Psoas muscle (tissue), 8 donors: ENCODE measurements around the gene MELTF. TPM values are rescaled to one million over a fixed set of nuclear protein-coding genes. Genes with fewer than 3 reads are reported as not detected.
"Not testable (repeated sequence)": the region's sequence is repeated elsewhere in the genome, so short reads cannot be mapped to it uniquely, and the experiment has no call there.

Experiments used
- ATAC-seq, 4 donors: fragments of 200-7000 bp; cut with Tn5 transposase; one replicate each; pipeline ENCODE4 v1.9.1; 2020; ENCODE audit warnings: moderate library complexity in 3 of 4, mild to moderate bottlenecking in 2 of 4
- DNase-seq, 2 donors: peaks; one replicate each; pipeline ENCODE4 v3.0.0-alpha.2; 2020
- H3K27ac ChIP-seq: fragments of 200-600 bp; one replicate; pipeline ENCODE4 v1.8.0; 2022
- H3K27me3 ChIP-seq, 3 donors: fragments of 200-600 bp in 1 of 3; one replicate each; pipeline versions ENCODE4 v1.6.1 to v1.8.0; 2013 to 2022; ENCODE audit warnings: low read length in 2 of 3, mild to moderate bottlenecking in 2 of 3, moderate library complexity in 1 of 3; ENCODE audit not compliant: insufficient read depth in 3 of 3
- H3K36me3 ChIP-seq, 2 donors: fragments of 200-600 bp in 1 of 2; one replicate each; pipeline versions ENCODE4 v1.6.1 to v1.8.0; 2013 to 2022; ENCODE audit warnings: low read depth in 1 of 2, mild to moderate bottlenecking in 1 of 2, moderate library complexity in 1 of 2; ENCODE audit not compliant: insufficient read depth in 1 of 2
- H3K4me1 ChIP-seq: fragments of 200-600 bp; one replicate; pipeline ENCODE4 v1.8.0; 2022
- H3K4me3 ChIP-seq: fragments of 200-600 bp; one replicate; pipeline ENCODE4 v1.8.0; 2022; ENCODE audit warnings: mild to moderate bottlenecking
- H3K9me3 ChIP-seq: fragments of 200-600 bp; one replicate; pipeline ENCODE4 v1.8.0; 2022
- whole genome bisulfite sequencing, 3 donors: extraction: QIAGEN DNeasy Blood & Tissue Kit; methylation state at CpG; one replicate each; pipeline versions ENCODE4 v1.1.6 to v1.1.7; 2013; 5-methylcytosine and 5-hydroxymethylcytosine counted together
- intact Hi-C, 2 donors: fragments of 100-400 bp; cut with DNase I; formaldehyde crosslinking; loops; one replicate each; pipeline versions ENCODE4 v1.11.0 to v1.14.2; 2022
- polyA plus RNA-seq, 3 donors: library from polyadenylated mRNA; stranded (reverse); fragments of 200-250 nt; gene quantifications; one replicate each; pipeline ENCODE4 v1.2.3, GENCODE V29; 2013
- total RNA-seq, 4 donors: library from RNA; stranded (reverse); fragmentation: NEBNext Ultra II Directional in 2 of 4; extraction: Animal tissue kit (Norgen Biotek cat#: 25700) in 2 of 4; gene quantifications; one replicate each; pipeline versions ENCODE4 v1.2.1 to v1.2.4, GENCODE V29; 2021 to 2023
- TF ChIP-seq, protein P1 (sequence below): fragments of 200-600 bp; IDR thresholded peaks from one replicate; pipeline ENCODE4 v1.8.0; 2022; ENCODE audit warnings: antibody characterized with exemption
- donor health status: healthy with polysubstance abuse.
- donor health status: DM: no; HTN: no; CAD: no; lungs with moderate emphysema.
- donor health status: Bipolar disorder and iron deficiency.
- donor health status: healthy.
- donor health status: DM: yes; HTN: yes; CAD: no.
- donor health status: DM: no; HTN: no; CAD: no.
- donor health status: DM: no; HTN: no; CAD: no.
- donor health status: DM: yes; HTN: yes; CAD: no.

MELTF gene
- total and polyA plus RNA-seq, 7 donors: 0.23 to 0.97 (median 0.55) TPM

DNA sequence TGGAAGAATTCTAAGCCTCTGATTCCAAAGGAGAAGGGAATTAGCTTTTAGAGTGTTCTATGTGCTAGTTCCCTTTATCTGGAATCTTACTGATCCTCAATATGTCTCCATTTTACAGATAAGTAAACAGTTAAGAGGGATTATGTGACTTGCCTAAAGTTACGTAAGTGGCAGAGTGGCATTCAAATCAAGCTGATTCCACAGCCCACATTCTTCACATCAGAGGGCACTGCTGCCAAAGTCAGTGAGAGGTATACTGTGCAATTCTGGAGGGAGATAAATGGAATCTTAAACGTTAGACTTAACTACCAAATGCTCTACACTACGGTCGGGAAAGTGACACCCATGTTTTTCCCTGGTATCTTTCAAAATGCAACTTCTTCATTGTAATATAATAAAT, 11.0 kb upstream of the MELTF start:
- whole genome bisulfite sequencing, 3 donors: 40 to 66% (median 42%) methylated on average over 4 of the region's 4 CpGs
- no peaks in the 10 kb centered on the region for H3K4me1 ChIP-seq
- TF ChIP-seq, protein P1, sequence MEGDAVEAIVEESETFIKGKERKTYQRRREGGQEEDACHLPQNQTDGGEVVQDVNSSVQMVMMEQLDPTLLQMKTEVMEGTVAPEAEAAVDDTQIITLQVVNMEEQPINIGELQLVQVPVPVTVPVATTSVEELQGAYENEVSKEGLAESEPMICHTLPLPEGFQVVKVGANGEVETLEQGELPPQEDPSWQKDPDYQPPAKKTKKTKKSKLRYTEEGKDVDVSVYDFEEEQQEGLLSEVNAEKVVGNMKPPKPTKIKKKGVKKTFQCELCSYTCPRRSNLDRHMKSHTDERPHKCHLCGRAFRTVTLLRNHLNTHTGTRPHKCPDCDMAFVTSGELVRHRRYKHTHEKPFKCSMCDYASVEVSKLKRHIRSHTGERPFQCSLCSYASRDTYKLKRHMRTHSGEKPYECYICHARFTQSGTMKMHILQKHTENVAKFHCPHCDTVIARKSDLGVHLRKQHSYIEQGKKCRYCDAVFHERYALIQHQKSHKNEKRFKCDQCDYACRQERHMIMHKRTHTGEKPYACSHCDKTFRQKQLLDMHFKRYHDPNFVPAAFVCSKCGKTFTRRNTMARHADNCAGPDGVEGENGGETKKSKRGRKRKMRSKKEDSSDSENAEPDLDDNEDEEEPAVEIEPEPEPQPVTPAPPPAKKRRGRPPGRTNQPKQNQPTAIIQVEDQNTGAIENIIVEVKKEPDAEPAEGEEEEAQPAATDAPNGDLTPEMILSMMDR: no peak
- no peak overlapping the region for H3K4me3 ChIP-seq
- no peaks in the 10 kb centered on the region for H3K9me3 ChIP-seq
- no peak for DNase-seq
- peaks cover 0 to 27% of the 10 kb centered on the region in 2 donors for H3K36me3 ChIP-seq
- no peak overlapping the region for H3K27ac ChIP-seq
- peak in 1 of 4 donors; percentile 18 for ATAC-seq
- intact Hi-C loops: no loop called here
- peaks cover 0 to 8% (median 0%) of the 10 kb centered on the region in 3 donors for H3K27me3 ChIP-seq

DNA sequence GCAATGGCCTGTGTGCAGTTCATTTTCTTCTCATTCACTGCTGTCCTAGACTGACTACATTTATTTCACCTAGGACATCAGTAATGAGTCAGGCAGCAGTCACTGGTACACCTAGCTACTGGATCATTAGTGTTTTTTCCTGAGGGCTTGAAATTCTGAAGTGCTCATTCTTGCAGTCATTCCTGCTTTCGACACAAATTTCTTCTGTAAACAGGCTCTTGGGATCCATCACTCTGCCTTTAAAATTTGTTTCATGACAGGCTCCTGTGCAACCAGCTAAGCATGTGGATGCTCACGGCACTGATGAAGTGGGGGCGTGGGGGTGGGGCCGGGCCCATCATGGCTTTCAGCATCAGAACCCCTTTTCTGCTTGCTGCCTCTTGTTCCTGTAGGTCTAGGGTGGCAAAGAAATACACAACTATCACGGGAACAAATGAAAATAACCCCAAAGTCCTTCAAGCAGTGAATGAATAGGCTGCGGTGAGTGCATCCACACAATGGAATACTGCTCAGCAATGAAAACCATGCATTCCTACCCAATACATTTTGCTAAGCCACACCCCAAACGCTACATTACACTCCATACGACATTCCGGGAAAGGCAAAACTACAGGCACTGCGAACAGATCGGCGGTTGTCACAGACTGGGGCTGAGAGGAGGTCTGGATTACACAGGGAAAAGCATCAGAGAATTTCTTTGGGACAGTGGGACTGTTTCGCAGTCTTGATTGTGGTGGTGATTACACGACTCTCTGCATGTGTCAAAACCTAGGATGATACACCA, 9.3 kb upstream of the MELTF start:
- Histone ChIP-seq H3K36me3 (peaks cover 0 to 9% of the 10 kb centered on the region in 2 donors), H3K27ac (no peak overlapping the region), H3K27me3 (peaks cover 0 to 18% (median 0%) of the 10 kb centered on the region in 3 donors), H3K9me3 (no peaks in the 10 kb centered on the region), H3K4me1 (no peaks in the 10 kb centered on the region), H3K4me3 (no peak overlapping the region)
- intact Hi-C loops: no loop called here
- 76 to 87% (median 84%) methylated on average over 14 of the region's 14 CpGs for WGBS, 3 donors
- TF ChIP-seq, protein P1: no peak
- DNase-seq (no peak), ATAC-seq (peak in 3 of 4 donors; percentile 21 to 38 (median 37))

DNA sequence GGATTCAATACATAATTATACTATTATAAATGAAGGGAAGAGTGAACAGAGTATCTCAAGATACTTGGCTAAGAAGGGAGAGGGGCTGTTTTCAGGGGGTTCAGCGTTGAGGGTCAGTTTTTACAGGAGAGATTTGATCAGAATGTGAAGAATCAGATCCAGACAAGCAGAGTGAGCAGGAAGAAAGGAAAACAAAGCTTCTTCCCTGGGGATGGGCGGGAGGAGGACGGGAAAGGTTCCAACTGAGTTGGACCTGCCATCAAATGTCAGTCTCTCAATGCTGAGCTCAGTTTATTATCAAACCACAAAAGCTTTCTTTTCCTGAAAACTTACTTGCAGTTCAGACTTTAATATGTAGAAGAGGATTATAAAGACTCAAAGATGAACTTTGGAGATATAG, 6.0 kb upstream of the MELTF start:
- 42 to 49% (median 46%) methylated on average over 3 of the region's 3 CpGs for WGBS, 3 donors
- DNase-seq (no peak), ATAC-seq (no peak)
- H3K27me3 ChIP-seq: peaks cover 0 to 24% (median 3%) of the 10 kb centered on the region in 3 donors
- intact Hi-C loops: no loop called here
- TF ChIP-seq, protein P1: no peak
- no peaks in the 10 kb centered on the region for H3K9me3 ChIP-seq
- H3K36me3 ChIP-seq: no peaks in the 10 kb centered on the region
- no peak overlapping the region for H3K4me3 ChIP-seq
- no peak overlapping the region for H3K27ac ChIP-seq
- H3K4me1 ChIP-seq: peaks cover 6% of the 10 kb centered on the region

DNA sequence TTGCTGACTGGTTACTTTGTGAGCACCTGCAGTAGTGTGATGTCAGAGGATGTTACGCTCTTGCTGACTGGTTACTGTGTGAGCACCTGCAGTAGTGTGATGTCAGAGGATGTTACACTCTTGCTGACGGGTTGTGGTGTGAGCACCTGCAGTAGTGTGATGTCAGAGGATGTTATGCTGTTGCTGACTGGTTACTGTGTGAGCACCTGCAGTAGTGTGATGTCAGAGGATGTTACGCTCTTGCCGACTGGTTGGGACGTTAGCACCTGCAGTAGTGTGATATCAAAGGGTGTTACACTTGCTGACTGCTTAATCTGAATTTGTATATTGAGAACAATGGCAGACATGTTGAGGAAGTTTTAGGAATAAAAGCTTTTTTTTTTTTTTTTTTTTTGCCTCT, 5.2 kb upstream of the MELTF start:
- intact Hi-C loops, H3K36me3 ChIP-seq, DNase-seq, H3K9me3 ChIP-seq, ATAC-seq, H3K4me1 ChIP-seq, H3K4me3 ChIP-seq, H3K27ac ChIP-seq: not testable (repeated sequence)
- 74 to 76% (median 75%) methylated on average over 5 of the region's 5 CpGs for WGBS, 3 donors
- H3K27me3 ChIP-seq: peaks cover 0 to 30% (median 7%) of the 10 kb centered on the region in 3 donors

DNA sequence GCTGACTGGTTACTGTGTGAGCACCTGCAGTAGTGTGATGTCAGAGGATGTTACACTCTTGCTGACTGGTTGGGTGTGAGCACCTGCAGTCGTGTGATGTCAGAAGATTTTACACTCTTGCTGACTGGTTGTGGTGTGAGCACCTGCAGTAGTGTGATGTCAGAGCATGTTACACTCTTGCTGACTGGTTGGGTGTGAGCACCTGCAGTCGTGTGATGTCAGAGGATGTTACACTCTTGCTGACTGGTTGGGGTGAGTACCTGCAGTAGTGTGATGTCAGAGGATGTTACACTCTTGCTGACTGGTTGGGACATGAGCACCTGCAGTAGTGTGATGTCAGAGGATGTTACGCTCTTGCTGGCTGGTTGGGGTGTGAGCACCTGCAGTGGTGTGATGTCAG, 4.1 kb upstream of the MELTF start:
- H3K9me3 ChIP-seq, H3K27ac ChIP-seq, intact Hi-C loops, H3K36me3 ChIP-seq, H3K4me3 ChIP-seq, H3K4me1 ChIP-seq, DNase-seq, ATAC-seq: not testable (repeated sequence)
- peaks cover 0 to 40% (median 14%) of the 10 kb centered on the region in 3 donors for H3K27me3 ChIP-seq
- 79 to 80% (median 80%) methylated on average over 3 of the region's 3 CpGs for WGBS, 3 donors
